Transverse colon (tissue), 3 donors: ENCODE results near the gene KRT28.

Source experiments
- POLR2A ChIP-seq: fragments of 450-650 bp; IDR thresholded peaks from one replicate; pipeline ENCODE4 v1.6.1; 2016; ENCODE audit warnings: antibody characterized with exemption, mild to moderate bottlenecking, moderate library complexity
- TF ChIP-seq, protein P1 (sequence below), 5 experiments: fragments of 200-600 bp in 3 of 5; fragments of 450-650 bp in 2 of 5; sonication (generic) in 3 of 5; IDR thresholded peaks; 1 replicate in 2 of 5; 2 replicates in 3 of 5; pipeline ENCODE4 v1.5.1; 2016 to 2017; ENCODE audit warnings: antibody characterized with exemption in 5 of 5, inconsistent platforms in 3 of 5, mild to moderate bottlenecking in 2 of 5, moderate library complexity in 1 of 5

- no peak for TF ChIP-seq POLR2A
- TF ChIP-seq, protein P1, sequence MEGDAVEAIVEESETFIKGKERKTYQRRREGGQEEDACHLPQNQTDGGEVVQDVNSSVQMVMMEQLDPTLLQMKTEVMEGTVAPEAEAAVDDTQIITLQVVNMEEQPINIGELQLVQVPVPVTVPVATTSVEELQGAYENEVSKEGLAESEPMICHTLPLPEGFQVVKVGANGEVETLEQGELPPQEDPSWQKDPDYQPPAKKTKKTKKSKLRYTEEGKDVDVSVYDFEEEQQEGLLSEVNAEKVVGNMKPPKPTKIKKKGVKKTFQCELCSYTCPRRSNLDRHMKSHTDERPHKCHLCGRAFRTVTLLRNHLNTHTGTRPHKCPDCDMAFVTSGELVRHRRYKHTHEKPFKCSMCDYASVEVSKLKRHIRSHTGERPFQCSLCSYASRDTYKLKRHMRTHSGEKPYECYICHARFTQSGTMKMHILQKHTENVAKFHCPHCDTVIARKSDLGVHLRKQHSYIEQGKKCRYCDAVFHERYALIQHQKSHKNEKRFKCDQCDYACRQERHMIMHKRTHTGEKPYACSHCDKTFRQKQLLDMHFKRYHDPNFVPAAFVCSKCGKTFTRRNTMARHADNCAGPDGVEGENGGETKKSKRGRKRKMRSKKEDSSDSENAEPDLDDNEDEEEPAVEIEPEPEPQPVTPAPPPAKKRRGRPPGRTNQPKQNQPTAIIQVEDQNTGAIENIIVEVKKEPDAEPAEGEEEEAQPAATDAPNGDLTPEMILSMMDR (IDR thresholded peaks at IDR 0.05) = no peak
Observed at GRCh38 chr17:40813804-40814203, 14.0 kb upstream of the KRT28 start.
